ENCODE measurements around the gene ADGRG6. TPM values are rescaled to one million over a fixed set of nuclear protein-coding genes. Genes with fewer than 3 reads are reported as not detected.

The ADGRG6 gene
- total RNA-seq, 1 experiment from 2014 or later: 259 TPM

GRCh38 chr6:142462260-142462659, 160.5 kb downstream of the ADGRG6 start:
- TF ChIP-seq TCF7L2 (IDR thresholded peaks at IDR 0.05; ENCODE audit: low read depth, low read length) (no peak), SIN3A (IDR thresholded peaks at IDR 0.05; ENCODE audit: borderline replicate concordance, insufficient read depth, low read depth, low read length) (no peak), CTCF (IDR thresholded peaks at IDR 0.05) (peak; percentile 34), REST (IDR thresholded peaks at IDR 0.05; ENCODE audit: insufficient read depth in 1 of 2, low read depth in 2 of 2, low read length in 1 of 2) (no peak), POLR2AphosphoS5 (IDR thresholded peaks at IDR 0.05; ENCODE audit: low read depth, low read length) (peak; percentile 41; the same call in 1 of the 2 replicates)
- in situ Hi-C loops (cut with HindIII; ENCODE audit: low pct_unique_long_range_greater_than_20kb, low sequenced_read_pairs): no loop called here
- no TSS peak for BruUV-seq (replicated peaks)
- Histone ChIP-seq H3K9me3 (ENCODE audit: control insufficient read depth, insufficient read depth, low read depth, low read length) (no peaks in the 10 kb centered on the region), H3K4me1 (ENCODE audit: control insufficient read depth, insufficient read depth, low read length) (no peaks in the 10 kb centered on the region), H3K27ac (ENCODE audit: low read length) (no peak overlapping the region), H3K27me3 (ENCODE audit: control insufficient read depth, insufficient read depth, low read length) (no peaks in the 10 kb centered on the region), H3K4me3 (ENCODE audit: low read depth in 2 of 2, low read length in 2 of 2) (no peak overlapping the region), H3K36me3 (ENCODE audit: control insufficient read depth, insufficient read depth, low read length) (no peaks in the 10 kb centered on the region)
- CTCF ChIA-PET: no interaction called here
- ATAC-seq (peak; percentile 67), DNase-seq (ENCODE audit: low read depth, low spot score) (no peak)
- POLR2A ChIA-PET: no interaction called here
- intact Hi-C loops (cut with micrococcal nuclease; ENCODE audit: unreplicated experiment): no loop called here

DNA sequence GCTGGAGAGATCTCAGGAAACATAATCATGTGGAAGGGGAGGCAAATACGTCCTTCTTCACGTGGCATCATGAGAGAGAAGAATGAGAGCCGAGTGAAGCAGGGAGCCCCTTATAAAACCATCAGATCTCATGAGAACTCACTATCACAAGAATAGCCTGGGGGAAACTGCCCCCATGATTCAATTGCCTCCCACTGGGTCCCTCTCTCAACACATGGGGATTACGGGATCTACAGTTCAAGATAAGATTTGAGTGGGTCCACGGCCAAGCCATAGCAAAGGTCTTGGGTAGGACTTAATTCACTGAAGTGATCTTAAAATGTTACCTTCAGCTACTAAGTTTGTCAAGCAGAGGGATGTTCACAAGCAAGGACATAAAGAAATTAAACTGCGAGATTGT, 162.2 kb downstream of the ADGRG6 start:
- 0 out of 2 replicates have a peak, but pooled peaks have one; percentile 20 for TF ChIP-seq POLR2AphosphoS5 (IDR thresholded peaks at IDR 0.05; ENCODE audit: low read depth, low read length)
- no peak for TF ChIP-seq SIN3A (IDR thresholded peaks at IDR 0.05; ENCODE audit: borderline replicate concordance, insufficient read depth, low read depth, low read length)
- Histone ChIP-seq H3K27ac (ENCODE audit: low read length) (no peak overlapping the region), H3K4me1 (ENCODE audit: control insufficient read depth, insufficient read depth, low read length) (no peaks in the 10 kb centered on the region), H3K36me3 (ENCODE audit: control insufficient read depth, insufficient read depth, low read length) (no peaks in the 10 kb centered on the region), H3K4me3 (ENCODE audit: low read depth in 2 of 2, low read length in 2 of 2) (no peak overlapping the region), H3K9me3 (ENCODE audit: control insufficient read depth, insufficient read depth, low read depth, low read length) (no peaks in the 10 kb centered on the region), H3K27me3 (ENCODE audit: control insufficient read depth, insufficient read depth, low read length) (no peaks in the 10 kb centered on the region)
- ChIA-PET CTCF (interaction anchor here (0.5 kb wide), 1 partner anchor 9 kb away, joined by 3 read pairs; no protein-coding TSS in a partner anchor), POLR2A (no interaction called here)
- in situ Hi-C loops (cut with HindIII; ENCODE audit: low pct_unique_long_range_greater_than_20kb, low sequenced_read_pairs): no loop called here
- ATAC-seq: no peak
- DNase-seq (ENCODE audit: low read depth, low spot score): no peak
- no TSS peak for BruUV-seq (replicated peaks)
- intact Hi-C loops (cut with micrococcal nuclease; ENCODE audit: unreplicated experiment): no loop called here

- Histone ChIP-seq H3K36me3 (ENCODE audit: control insufficient read depth, insufficient read depth, low read length) (no peaks in the 10 kb centered on the region), H3K4me1 (ENCODE audit: control insufficient read depth, insufficient read depth, low read length) (peaks cover 1% of the 10 kb centered on the region; the same call in 1 of the 2 replicates), H3K9me3 (ENCODE audit: control insufficient read depth, insufficient read depth, low read depth, low read length) (no peaks in the 10 kb centered on the region), H3K4me3 (ENCODE audit: low read depth in 2 of 2, low read length in 2 of 2) (no peak overlapping the region), H3K27ac (ENCODE audit: low read length) (no peak overlapping the region), H3K27me3 (ENCODE audit: control insufficient read depth, insufficient read depth, low read length) (no peaks in the 10 kb centered on the region)
- POLR2A ChIA-PET: interaction anchor here (0.6 kb wide), 1 partner anchor 404 kb away, joined by 3 read pairs; no protein-coding TSS in a partner anchor
- DNase-seq (ENCODE audit: low read depth, low spot score): no peak
- no peak for ATAC-seq
- BruUV-seq (replicated peaks): no TSS peak
- CTCF ChIA-PET: no interaction called here
- in situ Hi-C loops (cut with HindIII; ENCODE audit: low pct_unique_long_range_greater_than_20kb, low sequenced_read_pairs): no loop called here
- intact Hi-C loops (cut with micrococcal nuclease; ENCODE audit: unreplicated experiment): no loop called here
- TF ChIP-seq CTCF (IDR thresholded peaks at IDR 0.05): no peak
Observed at GRCh38 chr6:142469220-142469619, 167.4 kb downstream of the ADGRG6 start.
